Body of pancreas (tissue), 4 donors: Measurements from ENCODE around the gene DCLRE1B. TPM values are rescaled to one million over a fixed set of nuclear protein-coding genes. Genes with fewer than 3 reads are reported as not detected.

Experiments used
- ATAC-seq: fragments of 150-250 bp; one replicate; pipeline ENCODE4 v1.9.1; 2016
- DNase-seq, 4 donors: peaks; one replicate each; pipeline ENCODE4 v3.0.0-alpha.2; 2019
- H3K27ac ChIP-seq, 4 donors: fragments of 200-600 bp; sonication (generic); 1 replicate in 3 of 4; 2 replicates in 1 of 4; pipeline versions ENCODE4 v1.5.1 to v1.6.1; 2016 to 2019; ENCODE audit warnings: mild to moderate bottlenecking in 1 of 4, mixed read lengths in 1 of 4, moderate library complexity in 1 of 4
- H3K27me3 ChIP-seq, 2 donors: fragments of 200-600 bp; sonication (generic); one replicate each; pipeline ENCODE4 v1.6.0; 2016; ENCODE audit warnings: mild to moderate bottlenecking in 1 of 2
- H3K36me3 ChIP-seq, 2 donors: fragments of 200-600 bp; sonication (generic); replicated peaks in 1 of 2; 2 replicates each; pipeline ENCODE4 v1.5.1; 2016; ENCODE audit warnings: low read depth in 2 of 2; ENCODE audit not compliant: insufficient read depth in 1 of 2
- H3K4me1 ChIP-seq: fragments of 200-600 bp; sonication (generic); one replicate; pipeline ENCODE4 v1.6.0; 2016
- H3K4me3 ChIP-seq, 2 donors: fragments of 200-600 bp; sonication (generic); 1 replicate in 1 of 2; 2 replicates in 1 of 2; pipeline ENCODE4 v1.5.1; 2016 to 2019
- H3K9me3 ChIP-seq, 3 donors: fragments of 200-600 bp; sonication (generic); 1 replicate in 2 of 3; 2 replicates in 1 of 3; pipeline ENCODE4 v1.5.1; 2016
- CTCF ChIP-seq, 7 experiments: fragments of 450-650 bp in 4 of 7; fragments of 200-600 bp in 3 of 7; sonication (generic) in 3 of 7; IDR thresholded peaks; one replicate each; pipeline ENCODE4 v1.5.1; 2016 to 2019; ENCODE audit warnings: antibody characterized with exemption in 7 of 7
- POLR2A ChIP-seq, 3 donors: fragments of 450-650 bp; IDR thresholded peaks; one replicate each; pipeline ENCODE4 v1.6.1; 2016; ENCODE audit warnings: antibody characterized with exemption in 3 of 3, mild to moderate bottlenecking in 2 of 3
- WGBS, 2 donors: methylation state at CpG; one replicate each; pipeline ENCODE4 v1.1.5; 2017; 5-methylcytosine and 5-hydroxymethylcytosine counted together
- intact Hi-C: fragments of 100-400 bp; cut with DNase I; formaldehyde crosslinking; loops from one replicate; pipeline ENCODE4 v1.15.1; 2023
- total RNA-seq, 2 donors: library from RNA; depleted of rRNA; stranded (reverse); fragments of >200 nt; gene quantifications; one replicate each; pipeline ENCODE4 v1.1.0, GENCODE V29; 2016

DCLRE1B gene
- total RNA-seq, 2 donors from 2014 or later, result 1.3 to 2.1 TPM

- no peaks in the 10 kb centered on the region for H3K36me3 ChIP-seq
- H3K4me1 ChIP-seq, result peaks cover 43% of the 10 kb centered on the region
- 24 to 28% methylated on average over 1 of the region's 1 CpG for WGBS, 2 donors
- intact Hi-C loops, result no loop called here
- DNase-seq (peak; percentile 57 to 74 (median 66)), ATAC-seq (peak; percentile 76)
- H3K9me3 ChIP-seq, result no peaks in the 10 kb centered on the region
- H3K27me3 ChIP-seq, result no peaks in the 10 kb centered on the region
- TF ChIP-seq POLR2A (IDR thresholded peaks at IDR 0.05), result no peak
- peak; percentile 8 to 56 (median 49) for TF ChIP-seq CTCF (IDR thresholded peaks at IDR 0.05)
- peak overlapping the region; percentile 1 to 70 (median 32) for H3K27ac ChIP-seq
- H3K4me3 ChIP-seq, result no peak overlapping the region
Observed at GRCh38 chr1:113874012-113874879, 30.9 kb upstream of the DCLRE1B start.

GRCh38 chr1:113875714-113876113 lies 29.4 kb upstream of the DCLRE1B start:
- Histone ChIP-seq H3K4me1 (peaks cover 54% of the 10 kb centered on the region), H3K27ac (peak overlapping the region; percentile 1 to 70 (median 27)), H3K27me3 (no peaks in the 10 kb centered on the region), H3K4me3 (no peak overlapping the region), H3K36me3 (no peaks in the 10 kb centered on the region), H3K9me3 (no peaks in the 10 kb centered on the region)
- WGBS, 2 donors, result 37 to 48% methylated on average over 2 of the region's 2 CpGs
- intact Hi-C loops, result no loop called here
- TF ChIP-seq POLR2A (IDR thresholded peaks at IDR 0.05) (no peak), CTCF (IDR thresholded peaks at IDR 0.05) (no peak)
- ATAC-seq (peak; percentile 56), DNase-seq (peak in 3 of 4 donors; percentile 50 to 56 (median 52))

- intact Hi-C loops, result no loop called here
- TF ChIP-seq CTCF (IDR thresholded peaks at IDR 0.05) (no peak), POLR2A (IDR thresholded peaks at IDR 0.05) (no peak)
- H3K4me1 ChIP-seq, result peaks cover 59% of the 10 kb centered on the region
Observed at GRCh38 chr1:113876176-113876575, 28.9 kb upstream of the DCLRE1B start.

GRCh38 chr1:113879739-113880038 lies 25.4 kb upstream of the DCLRE1B start:
- peaks cover 69% of the 10 kb centered on the region for H3K4me1 ChIP-seq
- H3K4me3 ChIP-seq, result no peak overlapping the region
- H3K9me3 ChIP-seq, result no peaks in the 10 kb centered on the region
- 62 to 78% methylated on average over 4 of the region's 4 CpGs for WGBS, 2 donors
- intact Hi-C loops, result no loop called here
- no peak for TF ChIP-seq CTCF (IDR thresholded peaks at IDR 0.05)
- TF ChIP-seq POLR2A (IDR thresholded peaks at IDR 0.05), result no peak
- H3K27ac ChIP-seq, result peak overlapping the region; percentile 28 to 52 (median 46)
- DNase-seq (no peak), ATAC-seq (no peak)
- H3K27me3 ChIP-seq, result no peaks in the 10 kb centered on the region
- H3K36me3 ChIP-seq, result no peaks in the 10 kb centered on the region

More at GRCh38 chr1:113876176-113876575, 28.9 kb upstream of the DCLRE1B start:
- Histone ChIP-seq H3K4me3 (no peak overlapping the region), H3K9me3 (no peaks in the 10 kb centered on the region), H3K27ac (peak overlapping the region; percentile 1 to 70 (median 27)), H3K27me3 (no peaks in the 10 kb centered on the region), H3K36me3 (no peaks in the 10 kb centered on the region)
- ATAC-seq (no peak), DNase-seq (no peak)
- WGBS, 2 donors, result 73 to 74% methylated on average over 5 of the region's 5 CpGs

GRCh38 chr1:113881661-113882060 lies 23.5 kb upstream of the DCLRE1B start:
- peaks cover 61% of the 10 kb centered on the region for H3K4me1 ChIP-seq
- peak overlapping the region in 2 of 4 donors; percentile 69 to 78 for H3K27ac ChIP-seq
- intact Hi-C loops, result no loop called here
- DNase-seq, result no peak
- no peaks in the 10 kb centered on the region for H3K36me3 ChIP-seq
- H3K4me3 ChIP-seq, result no peak overlapping the region
- TF ChIP-seq POLR2A (IDR thresholded peaks at IDR 0.05) (no peak), CTCF (IDR thresholded peaks at IDR 0.05) (no peak)
- no peaks in the 10 kb centered on the region for H3K27me3 ChIP-seq
- ATAC-seq, result no peak
- no peaks in the 10 kb centered on the region for H3K9me3 ChIP-seq
- 46 to 59% methylated on average over 2 of the region's 2 CpGs for WGBS, 2 donors
